OCI-LY7 (cell line): ENCODE measurements around the gene ABCA8.

ENCODE experiments used
- CTCF ChIP-seq: fragments of 200-600 bp; sonication (generic); conservative IDR thresholded peaks from 2 replicates; pipeline ENCODE4 v1.5.1; 2014; ENCODE audit warnings: mild to moderate bottlenecking, antibody characterized with exemption, low read length, moderate library complexity, mixed read lengths
- EZH2phosphoT487 ChIP-seq: fragments of 200-600 bp; sonication (generic); IDR thresholded peaks from 2 replicates; pipeline ENCODE4 v1.6.1; 2018; ENCODE audit warnings: low read depth, borderline replicate concordance, mild to moderate bottlenecking, mixed run types, antibody characterized with exemption, low read length, moderate library complexity, mixed read lengths

GRCh38 chr17:68843522-68843921 is 111.7 kb downstream of the ABCA8 start:
- TF ChIP-seq CTCF (no peak), EZH2phosphoT487 (no peak)
